Thyroid gland (tissue), 4 donors: ENCODE results near the gene CLMP.

Source experiments
- CTCF ChIP-seq, 6 experiments: fragments of 200-600 bp in 3 of 6; fragments of 450-650 bp in 3 of 6; sonication (generic) in 3 of 6; IDR thresholded peaks; one replicate each; pipeline ENCODE4 v1.5.1; 2016 to 2019; ENCODE audit warnings: antibody characterized with exemption in 6 of 6, mild to moderate bottlenecking in 2 of 6, inconsistent platforms in 1 of 6, moderate library complexity in 1 of 6
- POLR2A ChIP-seq, 2 donors: fragments of 450-650 bp; IDR thresholded peaks; one replicate each; pipeline ENCODE4 v1.6.1; 2017; ENCODE audit warnings: antibody characterized with exemption in 2 of 2, mild to moderate bottlenecking in 2 of 2, moderate library complexity in 1 of 2

DNA sequence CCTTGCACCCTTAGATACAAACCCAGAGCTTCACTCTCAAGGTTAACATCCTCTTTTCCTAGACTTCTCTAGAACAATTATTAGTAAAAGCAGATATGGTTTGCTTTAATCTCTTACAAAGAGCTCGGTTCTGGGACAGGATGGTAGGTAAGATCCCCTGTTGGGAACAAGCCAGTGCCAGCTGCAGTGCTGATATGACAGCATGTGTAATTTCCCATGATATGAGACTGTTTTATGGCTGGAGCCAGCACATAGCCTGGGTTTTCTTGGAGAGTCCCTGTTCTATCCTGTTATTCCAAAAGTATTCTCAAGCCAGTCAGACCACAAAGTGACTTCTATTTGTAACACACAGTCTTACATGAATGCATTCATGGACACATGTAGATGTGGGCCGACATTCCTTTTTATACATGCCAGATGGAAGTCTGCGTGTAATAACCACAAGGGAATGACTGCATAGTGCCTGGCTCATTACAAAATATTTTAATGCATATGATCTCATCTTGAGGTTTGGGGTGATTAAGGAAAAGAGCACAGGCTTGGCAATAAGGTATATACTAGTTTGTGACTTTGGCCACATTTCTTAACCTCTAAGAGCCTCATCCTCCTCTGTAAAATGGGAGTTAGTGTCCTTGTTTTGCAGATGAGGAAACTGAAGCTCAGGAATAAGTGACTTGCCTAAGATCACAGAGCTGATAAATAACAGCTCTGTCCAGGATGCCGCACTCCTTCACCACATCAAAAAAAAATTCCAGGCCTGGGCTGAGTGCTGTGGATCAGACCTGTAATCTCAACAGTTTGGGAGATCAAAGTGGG lies 21.8 kb downstream of the CLMP start:
- TF ChIP-seq CTCF (IDR thresholded peaks at IDR 0.05): no peak
- TF ChIP-seq POLR2A (IDR thresholded peaks at IDR 0.05): no peak
